Measurements from ENCODE around the gene LRRC59.
A peak's percentile ranks its signal among the peaks of the same experiment; 100 is the strongest.
"Not testable (repeated sequence)": the region's sequence is repeated elsewhere in the genome, so short reads cannot be mapped to it uniquely, and the experiment has no call there.

LRRC59 gene

GRCh38 chr17:50397111-50397918 is at the start of gene LRRC59:
Gene LRRC59, minus strand, starts transcription at chr17:50397523. Its CDS starts 206 bp downstream, at chr17:50397317.
- peak; percentile 23 to 64 for DNase-seq

- no peak for DNase-seq
Measured at GRCh38 chr17:50445730-50446325, 48.5 kb upstream of the LRRC59 start.

GRCh38 chr17:50444841-50445715 is 47.8 kb upstream of the LRRC59 start:
- no peak for DNase-seq

- DNase-seq, result no peak
Measured at GRCh38 chr17:50443505-50443974, 46.2 kb upstream of the LRRC59 start.

GRCh38 chr17:50440838-50441829 is 43.8 kb upstream of the LRRC59 start:
- DNase-seq, result no peak

GRCh38 chr17:50440172-50440837 is 43.0 kb upstream of the LRRC59 start:
- DNase-seq, result no peak

DNA sequence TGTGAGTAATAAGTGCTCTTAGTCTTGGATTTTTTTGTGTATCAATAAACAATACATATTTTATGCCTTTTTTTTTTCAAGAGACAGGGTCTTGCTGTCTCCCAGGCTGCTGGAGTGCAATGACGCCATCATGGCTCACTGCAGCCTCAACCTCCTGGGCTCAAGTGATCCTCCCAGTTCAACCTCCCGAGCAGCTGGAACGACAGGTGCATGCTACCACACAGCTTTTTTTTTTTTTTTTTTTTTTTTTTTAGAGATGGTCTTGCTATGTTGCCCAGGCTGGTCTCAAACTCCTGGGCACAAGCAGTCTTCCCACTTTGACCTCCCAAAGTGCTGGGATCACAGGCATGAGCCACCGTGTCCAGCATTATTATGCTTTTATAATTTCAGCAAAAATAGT is 41.7 kb upstream of the LRRC59 start:
- DNase-seq, result no peak

DNA sequence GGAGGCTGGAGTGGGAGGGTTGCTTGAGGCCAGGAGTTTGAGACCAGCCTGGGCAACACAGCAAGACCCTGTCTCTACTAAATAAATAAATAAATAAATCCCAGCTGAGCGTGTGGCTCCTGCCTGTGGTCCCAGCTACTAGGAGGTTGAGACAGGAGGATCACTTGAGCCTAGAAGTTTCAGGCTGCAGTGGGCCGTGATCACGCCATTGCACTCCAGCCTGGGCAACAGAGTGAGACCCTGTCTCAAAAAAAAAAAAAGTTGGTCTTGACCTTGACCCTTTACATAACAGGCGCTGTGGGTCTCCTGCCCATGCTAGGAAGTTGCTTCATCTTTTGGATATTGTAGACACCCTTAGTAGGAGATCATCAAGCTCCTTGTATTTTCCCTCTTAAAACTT is 40.1 kb upstream of the LRRC59 start:
- DNase-seq, result no peak

DNA sequence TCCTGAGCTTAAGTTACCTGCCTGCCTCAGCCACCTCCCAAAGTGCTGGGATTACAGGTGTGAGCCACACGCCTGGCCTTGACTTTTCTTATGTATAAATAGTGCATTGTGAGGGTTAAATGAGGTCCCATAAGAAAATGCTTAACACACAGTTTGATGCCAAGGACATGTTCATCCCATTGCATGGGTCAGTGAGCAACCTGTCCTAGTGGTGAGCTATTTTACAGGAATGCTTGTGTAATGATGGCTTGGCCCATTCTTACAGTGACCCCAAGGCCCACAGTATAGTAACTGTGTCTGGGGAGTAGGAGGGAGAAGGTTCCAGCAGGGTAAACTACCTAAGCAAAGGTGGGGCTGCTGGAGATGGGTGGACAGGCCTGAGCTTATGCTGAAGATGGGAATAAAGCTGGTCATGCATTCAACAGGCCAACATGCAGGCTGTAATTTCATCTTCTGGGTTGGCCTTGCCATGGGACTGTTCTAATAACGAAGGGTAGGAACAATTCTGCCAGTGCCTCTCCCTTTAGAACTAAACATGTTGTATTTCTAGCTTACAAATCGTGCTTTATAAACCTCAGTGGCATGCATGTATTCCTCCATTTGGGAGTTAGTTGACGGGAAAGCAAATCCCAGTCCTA is 34.9 kb upstream of the LRRC59 start:
- no peak for DNase-seq

GRCh38 chr17:50430821-50431618 is 33.7 kb upstream of the LRRC59 start:
- no peak for DNase-seq

DNA sequence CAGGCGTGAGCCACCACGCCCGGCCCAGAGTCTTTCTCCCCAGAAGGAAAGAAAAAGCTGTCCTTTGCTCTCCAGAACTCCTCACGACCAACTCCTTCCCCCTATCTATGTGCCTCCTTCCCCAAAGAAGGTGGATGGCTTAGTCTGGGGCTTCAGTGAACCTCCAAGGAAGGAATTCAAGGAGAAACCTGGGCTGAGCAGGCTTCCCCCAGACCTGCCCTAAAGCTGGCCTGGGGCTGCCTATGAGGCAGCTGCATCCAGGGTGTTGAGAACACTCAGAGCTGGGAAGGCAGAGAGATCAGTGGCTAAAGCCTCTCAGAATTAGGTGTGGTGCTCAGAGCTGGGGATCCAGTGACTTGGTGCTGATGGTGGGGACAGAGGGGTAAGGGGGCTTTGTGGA is 32.5 kb upstream of the LRRC59 start:
- DNase-seq, result no peak

- DNase-seq, result no peak
Measured at GRCh38 chr17:50428831-50429424, 31.6 kb upstream of the LRRC59 start.

- DNase-seq, result not testable (repeated sequence)
Measured at GRCh38 chr17:50428126-50428525, 30.8 kb upstream of the LRRC59 start.

GRCh38 chr17:50426814-50427787 is 29.8 kb upstream of the LRRC59 start:
- DNase-seq, result no peak

- DNase-seq, result no peak
Measured at GRCh38 chr17:50426472-50426782, 29.1 kb upstream of the LRRC59 start.

GRCh38 chr17:50425682-50426471 is 28.6 kb upstream of the LRRC59 start, which contains the start of gene ACSF2:
Gene ACSF2, plus strand, starts transcription at chr17:50426218. Its CDS starts 44 bp downstream, at chr17:50426262.
- DNase-seq, result no peak

DNA sequence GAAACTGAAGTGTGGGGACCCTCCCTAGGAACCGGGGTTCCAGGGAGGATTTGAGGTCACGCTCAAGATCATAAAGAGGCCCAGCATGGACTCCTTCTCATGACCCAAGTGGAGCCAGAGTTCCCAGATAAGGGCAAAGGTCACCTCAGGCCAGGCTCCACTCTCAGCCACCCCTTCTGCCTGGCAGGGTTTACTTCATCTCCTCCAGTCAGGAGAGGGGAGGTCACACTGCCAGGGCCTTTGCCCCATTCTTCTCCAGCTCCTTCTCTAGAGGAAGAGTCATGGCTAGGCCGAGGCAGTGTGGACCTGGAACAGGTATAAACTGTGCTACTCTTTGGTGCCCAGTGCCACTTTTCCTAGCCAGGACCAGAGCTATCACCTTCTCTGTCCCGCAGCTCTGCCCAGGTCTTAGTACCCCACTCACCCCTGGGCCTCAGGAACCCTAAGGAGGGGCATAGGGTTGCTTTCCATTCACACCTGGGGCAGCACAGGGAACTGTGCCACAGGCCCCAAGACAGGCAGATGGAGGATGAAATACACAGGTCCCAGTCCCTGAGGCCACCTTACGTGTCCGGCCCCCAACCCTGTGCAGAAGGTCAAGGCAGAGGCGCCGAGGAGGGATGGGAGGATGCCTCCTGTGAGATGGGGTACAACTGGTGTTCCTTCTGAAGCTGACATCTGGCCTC is 27.8 kb upstream of the LRRC59 start:
- DNase-seq, result no peak
